ENCODE data around the gene SMIM41.

- no peak for TF ChIP-seq YY1 (IDR thresholded peaks at IDR 0.05; ENCODE audit: insufficient read depth, insufficient read length)
- no peak for TF ChIP-seq SUZ12 (IDR thresholded peaks at IDR 0.05; ENCODE audit: extremely low read depth, insufficient read depth, insufficient read length)
- no peak for TF ChIP-seq ZNF274 (IDR thresholded peaks at IDR 0.05; ENCODE audit: low read depth, low read length)
Measured at GRCh38 chr12:52033446-52034140, 45.9 kb upstream of the SMIM41 start.
